Progenitor cell of endocrine pancreas (in vitro differentiated cells): Measurements from ENCODE around the gene ELK3. TPM values are rescaled to one million over a fixed set of nuclear protein-coding genes. Genes with fewer than 3 reads are reported as not detected.

Source experiments
- DNase-seq: peaks from one replicate; pipeline ENCODE4 v3.0.0; 2021; ENCODE audit warnings: low spot score; ENCODE audit not compliant: unreplicated experiment
- H3K27ac Mint-ChIP-seq: 2 replicates; pipeline ENCODE4 v1.8.0; 2021; ENCODE audit warnings: mild to moderate bottlenecking, moderate library complexity, mixed read lengths
- H3K27me3 Mint-ChIP-seq: 2 replicates; pipeline ENCODE4 v1.8.0; 2021; ENCODE audit warnings: mixed read lengths
- H3K36me3 Mint-ChIP-seq: 2 replicates; pipeline ENCODE4 v1.8.0; 2022; ENCODE audit warnings: mixed read lengths; ENCODE audit not compliant: insufficient read depth
- H3K4me1 Mint-ChIP-seq: 2 replicates; pipeline ENCODE4 v1.8.0; 2021; ENCODE audit warnings: low read depth, mixed read lengths
- H3K4me3 Mint-ChIP-seq: 2 replicates; pipeline ENCODE4 v1.8.0; 2021; ENCODE audit warnings: low read depth, mild to moderate bottlenecking, moderate library complexity, mixed read lengths
- H3K9me3 Mint-ChIP-seq: 2 replicates; pipeline ENCODE4 v1.8.0; 2021; ENCODE audit warnings: low read depth, mixed read lengths
- total RNA-seq: library from RNA; stranded (reverse); gene quantifications from 2 replicates; pipeline ENCODE4 v1.2.1, GENCODE V29; 2021
- TF ChIP-seq, protein P1 (sequence below): fragments of 200-600 bp; sonication (generic); IDR thresholded peaks from one replicate; pipeline ENCODE4 v1.5.0; 2021; ENCODE audit warnings: antibody characterized with exemption, mild to moderate bottlenecking; ENCODE audit not compliant: unreplicated experiment

ELK3 gene
- total RNA-seq, 1 donor from 2014 or later: 5.4 TPM

DNA sequence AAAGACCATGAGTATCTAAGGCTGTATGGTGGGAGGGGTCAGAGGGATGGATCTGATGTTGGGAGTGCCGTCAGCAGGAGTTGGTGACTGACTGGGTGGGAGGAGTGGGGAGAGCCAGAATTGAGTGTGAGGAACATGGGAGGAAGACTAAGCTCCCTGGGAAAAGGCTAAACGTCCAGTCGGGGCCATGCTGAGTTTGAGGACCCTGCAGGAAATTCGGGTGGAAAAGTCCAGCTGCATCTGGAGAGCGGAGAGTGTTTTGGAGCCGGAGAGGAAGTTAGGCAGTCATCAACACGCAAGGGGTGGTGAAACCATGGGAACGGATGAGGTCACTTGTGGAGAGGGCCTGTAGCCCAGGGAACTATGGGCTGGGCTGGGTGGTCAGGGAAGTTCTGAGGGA is 60.9 kb downstream of the ELK3 start:
- no peak for DNase-seq
- H3K4me3 Mint-ChIP-seq: no peak overlapping the region
- TF ChIP-seq, protein P1, sequence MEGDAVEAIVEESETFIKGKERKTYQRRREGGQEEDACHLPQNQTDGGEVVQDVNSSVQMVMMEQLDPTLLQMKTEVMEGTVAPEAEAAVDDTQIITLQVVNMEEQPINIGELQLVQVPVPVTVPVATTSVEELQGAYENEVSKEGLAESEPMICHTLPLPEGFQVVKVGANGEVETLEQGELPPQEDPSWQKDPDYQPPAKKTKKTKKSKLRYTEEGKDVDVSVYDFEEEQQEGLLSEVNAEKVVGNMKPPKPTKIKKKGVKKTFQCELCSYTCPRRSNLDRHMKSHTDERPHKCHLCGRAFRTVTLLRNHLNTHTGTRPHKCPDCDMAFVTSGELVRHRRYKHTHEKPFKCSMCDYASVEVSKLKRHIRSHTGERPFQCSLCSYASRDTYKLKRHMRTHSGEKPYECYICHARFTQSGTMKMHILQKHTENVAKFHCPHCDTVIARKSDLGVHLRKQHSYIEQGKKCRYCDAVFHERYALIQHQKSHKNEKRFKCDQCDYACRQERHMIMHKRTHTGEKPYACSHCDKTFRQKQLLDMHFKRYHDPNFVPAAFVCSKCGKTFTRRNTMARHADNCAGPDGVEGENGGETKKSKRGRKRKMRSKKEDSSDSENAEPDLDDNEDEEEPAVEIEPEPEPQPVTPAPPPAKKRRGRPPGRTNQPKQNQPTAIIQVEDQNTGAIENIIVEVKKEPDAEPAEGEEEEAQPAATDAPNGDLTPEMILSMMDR: no peak
- peaks cover 14% of the 10 kb centered on the region for H3K36me3 Mint-ChIP-seq
- no peaks in the 10 kb centered on the region for H3K27me3 Mint-ChIP-seq
- no peaks in the 10 kb centered on the region for H3K4me1 Mint-ChIP-seq
- no peaks in the 10 kb centered on the region for H3K9me3 Mint-ChIP-seq
- H3K27ac Mint-ChIP-seq: no peak overlapping the region

DNA sequence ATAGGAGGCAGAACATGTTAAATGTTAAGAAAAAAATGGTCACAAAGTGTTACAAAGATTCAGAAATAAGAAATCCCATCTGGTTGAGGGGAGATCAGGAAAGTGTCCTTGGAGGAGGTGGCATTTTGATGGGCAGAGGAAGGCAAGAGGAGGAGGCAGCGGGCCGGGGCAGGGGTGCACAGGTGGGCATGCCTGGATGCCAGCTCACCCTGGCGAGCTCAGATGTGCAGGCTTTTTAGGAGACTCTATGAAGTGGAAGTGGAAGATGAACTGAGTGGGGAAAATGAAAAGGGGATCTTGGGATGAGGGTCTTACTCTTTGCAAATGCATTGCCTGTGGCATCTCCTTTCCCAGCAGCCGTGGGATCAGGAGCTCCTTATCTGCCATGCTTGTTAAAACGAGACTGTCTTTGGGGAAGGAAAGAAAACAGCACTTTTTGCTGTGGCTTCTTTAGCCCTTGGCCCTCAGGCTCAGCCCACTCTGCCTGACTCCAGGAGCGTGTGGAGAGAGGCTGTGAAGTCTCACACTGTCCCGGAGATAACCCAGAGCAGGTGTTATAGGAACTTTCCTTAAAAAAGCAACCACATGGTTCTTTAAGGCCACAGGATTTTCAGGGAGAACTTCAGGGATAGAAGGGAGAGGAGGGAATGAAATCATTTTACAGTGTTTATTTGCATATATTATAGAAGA is 62.6 kb downstream of the ELK3 start:
- Mint-ChIP-seq H3K9me3 (no peaks in the 10 kb centered on the region), H3K36me3 (peaks cover 11% of the 10 kb centered on the region), H3K27me3 (no peaks in the 10 kb centered on the region), H3K4me1 (no peaks in the 10 kb centered on the region), H3K4me3 (no peak overlapping the region), H3K27ac (no peak overlapping the region)
- TF ChIP-seq, protein P1: no peak
- DNase-seq: no peak

DNA sequence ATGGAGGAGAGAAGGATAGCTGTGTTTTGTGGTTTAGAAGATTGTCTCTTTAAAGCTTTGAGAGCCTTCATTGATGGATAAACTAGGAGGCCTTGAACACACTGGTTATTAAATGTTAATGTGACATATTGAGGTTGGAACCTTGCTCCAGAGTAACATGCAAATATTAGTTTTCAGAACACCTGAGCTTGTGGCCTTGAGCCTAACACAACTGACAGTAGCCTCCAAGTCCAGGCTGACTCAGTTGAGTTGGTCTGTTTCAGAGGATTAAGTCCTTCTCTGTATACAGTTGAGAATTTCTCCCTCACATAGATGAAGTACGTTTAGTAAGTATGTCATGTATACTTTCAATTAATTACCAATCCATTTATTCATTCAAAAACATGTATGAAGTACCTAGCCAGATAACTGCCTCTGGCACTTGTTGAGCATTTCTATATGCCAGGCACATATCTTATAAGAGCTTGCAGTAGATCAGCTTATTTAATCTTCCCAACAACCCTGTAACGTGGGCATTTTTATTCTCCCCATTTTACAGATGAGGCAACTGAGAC is 63.5 kb downstream of the ELK3 start:
- no peak overlapping the region for H3K27ac Mint-ChIP-seq
- DNase-seq: no peak
- no peaks in the 10 kb centered on the region for H3K27me3 Mint-ChIP-seq
- TF ChIP-seq, protein P1: no peak
- peaks cover 9% of the 10 kb centered on the region for H3K36me3 Mint-ChIP-seq
- no peak overlapping the region for H3K4me3 Mint-ChIP-seq
- H3K9me3 Mint-ChIP-seq: no peaks in the 10 kb centered on the region
- no peaks in the 10 kb centered on the region for H3K4me1 Mint-ChIP-seq

DNA sequence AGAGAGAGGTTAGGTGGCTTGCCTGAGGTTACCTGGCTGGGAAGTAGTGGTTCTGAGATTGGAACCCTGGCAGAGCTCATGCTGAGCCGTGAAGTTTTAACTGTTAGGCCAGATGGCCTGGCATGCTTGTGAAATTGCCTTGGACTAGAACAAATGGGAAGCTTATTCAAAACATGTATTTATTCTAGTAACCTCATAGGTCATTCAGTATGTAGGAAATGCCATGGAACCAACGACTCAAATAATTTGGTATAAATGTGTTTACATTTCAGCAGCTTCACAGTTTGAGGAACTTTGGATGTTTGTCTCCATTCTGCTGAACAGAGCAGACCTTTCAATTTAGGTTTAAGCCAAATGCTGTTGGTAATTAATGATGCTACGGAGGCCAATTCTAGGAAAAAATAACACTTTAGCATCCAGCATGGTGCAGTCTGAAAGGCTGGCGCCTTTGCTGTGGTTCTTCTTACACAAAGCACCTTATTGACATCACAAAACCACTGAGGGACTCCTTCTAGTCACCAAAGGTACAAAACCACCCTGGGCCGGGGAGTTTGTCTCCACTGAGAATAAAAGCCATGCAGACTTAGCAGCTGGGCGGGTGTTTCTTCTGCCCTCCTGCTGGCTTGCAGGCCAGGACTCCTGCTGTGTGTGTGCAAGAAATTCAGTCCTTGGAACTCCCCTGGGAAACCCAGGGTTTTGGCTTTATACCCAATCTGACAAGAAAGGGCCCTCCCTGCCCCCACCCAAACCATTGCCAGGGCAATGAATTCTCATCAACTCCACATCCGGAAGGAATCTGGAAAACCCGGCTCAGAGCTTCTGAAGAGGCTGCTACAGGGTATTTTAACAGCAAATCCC is 64.2 kb downstream of the ELK3 start:
- Mint-ChIP-seq H3K4me1 (peaks cover 3% of the 10 kb centered on the region), H3K27me3 (no peaks in the 10 kb centered on the region), H3K36me3 (peaks cover 9% of the 10 kb centered on the region), H3K27ac (no peak overlapping the region), H3K4me3 (no peak overlapping the region), H3K9me3 (no peaks in the 10 kb centered on the region)
- TF ChIP-seq, protein P1: no peak
- no peak for DNase-seq

DNA sequence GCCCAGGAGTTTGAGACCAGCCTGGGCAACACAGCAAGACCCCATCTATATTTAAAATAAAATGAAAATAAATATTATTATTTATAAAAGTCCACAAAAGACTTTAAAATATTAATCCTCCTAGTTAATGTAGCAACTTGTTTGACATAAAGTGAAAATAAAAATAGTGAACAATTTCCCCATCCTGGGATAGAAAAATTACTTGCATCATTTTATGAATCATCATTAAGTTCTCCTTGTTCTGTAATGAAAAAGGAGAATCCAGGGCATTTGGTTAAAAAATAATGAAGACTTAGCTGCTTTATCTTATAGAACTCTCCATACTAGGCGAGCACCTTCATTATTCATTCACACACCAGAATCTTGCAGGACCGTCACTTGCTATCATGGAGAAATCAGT is 66.1 kb downstream of the ELK3 start:
- TF ChIP-seq, protein P1: no peak
- Mint-ChIP-seq H3K27me3 (no peaks in the 10 kb centered on the region), H3K36me3 (peaks cover 13% of the 10 kb centered on the region), H3K27ac (no peak overlapping the region), H3K4me3 (no peak overlapping the region), H3K4me1 (peaks cover 13% of the 10 kb centered on the region), H3K9me3 (no peaks in the 10 kb centered on the region)
- no peak for DNase-seq
